Upper lobe of left lung (tissue), 4 donors: ENCODE results near the gene PDZD2.

Experiments used
- EP300 ChIP-seq, 4 donors: sonication (generic); formaldehyde crosslinking; IDR thresholded peaks; one replicate each; pipeline ENCODE4 v1.5.1; 2017; ENCODE audit warnings: antibody characterized with exemption in 4 of 4, control low read depth in 2 of 4
- POLR2A ChIP-seq, 4 donors: fragments of 450-650 bp; IDR thresholded peaks; one replicate each; pipeline ENCODE4 v1.5.1; 2016 to 2017; ENCODE audit warnings: antibody characterized with exemption in 4 of 4, mild to moderate bottlenecking in 2 of 4
- POLR2AphosphoS5 ChIP-seq, 2 donors: sonication (generic); formaldehyde crosslinking; IDR thresholded peaks; one replicate each; pipeline ENCODE4 v1.5.1; 2017; ENCODE audit warnings: antibody characterized with exemption in 2 of 2
- TF ChIP-seq, protein P1 (sequence below), 6 experiments: fragments of 450-650 bp in 4 of 6; fragments of 200-600 bp in 2 of 6; sonication (generic) in 2 of 6; IDR thresholded peaks; one replicate each; pipeline ENCODE4 v1.5.1; 2016 to 2019; ENCODE audit warnings: antibody characterized with exemption in 6 of 6

DNA sequence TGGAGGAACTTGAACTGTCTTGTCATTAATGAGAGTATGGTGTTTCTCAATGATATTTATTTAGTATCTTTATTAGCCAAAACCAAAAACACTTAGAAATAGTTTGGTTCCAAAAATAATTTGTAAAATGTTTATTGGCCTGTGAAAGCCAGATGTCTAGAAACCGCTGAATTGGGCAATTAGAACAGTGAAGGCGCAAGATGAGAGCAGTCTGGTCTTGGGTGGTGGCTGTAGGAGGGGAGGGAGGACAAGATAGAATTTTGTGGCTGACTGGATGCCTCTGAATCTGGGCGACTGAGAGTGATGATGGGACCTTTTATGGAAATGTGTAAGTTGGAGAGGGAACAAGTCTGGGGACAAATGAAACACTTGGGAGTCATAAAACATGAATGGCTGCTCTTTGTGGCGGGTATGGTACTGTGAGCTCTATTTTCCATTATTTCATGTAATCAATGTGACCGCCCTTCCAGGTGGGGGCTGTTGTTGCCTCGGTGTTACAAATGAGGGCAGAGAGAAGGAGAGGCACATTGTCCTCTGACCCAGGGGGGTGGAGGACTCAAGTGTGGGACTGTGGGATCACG lies 35.5 kb downstream of the PDZD2 start:
- TF ChIP-seq, protein P1, sequence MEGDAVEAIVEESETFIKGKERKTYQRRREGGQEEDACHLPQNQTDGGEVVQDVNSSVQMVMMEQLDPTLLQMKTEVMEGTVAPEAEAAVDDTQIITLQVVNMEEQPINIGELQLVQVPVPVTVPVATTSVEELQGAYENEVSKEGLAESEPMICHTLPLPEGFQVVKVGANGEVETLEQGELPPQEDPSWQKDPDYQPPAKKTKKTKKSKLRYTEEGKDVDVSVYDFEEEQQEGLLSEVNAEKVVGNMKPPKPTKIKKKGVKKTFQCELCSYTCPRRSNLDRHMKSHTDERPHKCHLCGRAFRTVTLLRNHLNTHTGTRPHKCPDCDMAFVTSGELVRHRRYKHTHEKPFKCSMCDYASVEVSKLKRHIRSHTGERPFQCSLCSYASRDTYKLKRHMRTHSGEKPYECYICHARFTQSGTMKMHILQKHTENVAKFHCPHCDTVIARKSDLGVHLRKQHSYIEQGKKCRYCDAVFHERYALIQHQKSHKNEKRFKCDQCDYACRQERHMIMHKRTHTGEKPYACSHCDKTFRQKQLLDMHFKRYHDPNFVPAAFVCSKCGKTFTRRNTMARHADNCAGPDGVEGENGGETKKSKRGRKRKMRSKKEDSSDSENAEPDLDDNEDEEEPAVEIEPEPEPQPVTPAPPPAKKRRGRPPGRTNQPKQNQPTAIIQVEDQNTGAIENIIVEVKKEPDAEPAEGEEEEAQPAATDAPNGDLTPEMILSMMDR (IDR thresholded peaks at IDR 0.05), result no peak
- TF ChIP-seq POLR2AphosphoS5 (IDR thresholded peaks at IDR 0.05) (no peak), EP300 (IDR thresholded peaks at IDR 0.05) (no peak), POLR2A (IDR thresholded peaks at IDR 0.05) (no peak)
